ENCODE measurements around the gene PRKACB. TPM values are rescaled to one million over a fixed set of nuclear protein-coding genes. Genes with fewer than 3 reads are reported as not detected.

The PRKACB gene
- total and polyA plus RNA-seq, 4 donors = 5.9 to 18.2 (median 8.9) TPM

GRCh38 chr1:84190455-84190854, 46.4 kb downstream of the PRKACB start (continued):
- TF ChIP-seq ATF3 (IDR thresholded peaks at IDR 0.05) = no peak

- Histone ChIP-seq H3K36me3 (ENCODE audit: control insufficient read depth in 4 of 4, insufficient read depth in 3 of 4, low read depth in 1 of 4, low read length in 3 of 4) (peaks cover 2 to 16% (median 10%) of the 10 kb centered on the region in 4 donors), H3K4me3 (ENCODE audit: low read depth in 1 of 3, low read length in 3 of 3) (no peak overlapping the region), H3K4me1 (ENCODE audit: control insufficient read depth in 4 of 4, insufficient read depth in 4 of 4, low read length in 3 of 4) (no peaks in the 10 kb centered on the region), H3K27ac (ENCODE audit: low read depth in 1 of 2, low read length in 2 of 2) (no peak overlapping the region), H3K9ac (ENCODE audit: low read depth in 1 of 2, low read length in 2 of 2) (no peak overlapping the region), H3K27me3 (ENCODE audit: control insufficient read depth in 4 of 4, insufficient read depth in 4 of 4, low read length in 3 of 4) (no peaks in the 10 kb centered on the region), H3K9me3 (ENCODE audit: control insufficient read depth in 4 of 4, low read length in 3 of 4) (peaks cover 2 to 4% (median 3%) of the 10 kb centered on the region in 4 donors)
- DNase-seq (ENCODE audit: low spot score) = no peak
- 75% methylated on average over 3 of the region's 3 CpGs for WGBS
- TF ChIP-seq GABPA (IDR thresholded peaks at IDR 0.05 in 1 of 2, conservative IDR thresholded peaks at IDR 0.05 in 1 of 2) (no peak), ATF3 (IDR thresholded peaks at IDR 0.05) (no peak), YY1 (IDR thresholded peaks at IDR 0.05) (no peak), HNF4A (conservative IDR thresholded peaks at IDR 0.05) (no peak), REST (IDR thresholded peaks at IDR 0.05) (no peak), RAD21 (IDR thresholded peaks at IDR 0.05) (no peak), HNF4G (IDR thresholded peaks at IDR 0.05) (no peak), FOXA2 (IDR thresholded peaks at IDR 0.05) (no peak), FOXA1 (IDR thresholded peaks at IDR 0.05) (no peak), TAF1 (conservative IDR thresholded peaks at IDR 0.05) (no peak), SP1 (IDR thresholded peaks at IDR 0.05) (no peak), NR2F2 (IDR thresholded peaks at IDR 0.05) (no peak), JUND (IDR thresholded peaks at IDR 0.05) (no peak), CTCF (IDR thresholded peaks at IDR 0.05; ENCODE audit: low read depth, low read length, missing input control) (no peak), MAX (IDR thresholded peaks at IDR 0.05) (no peak), EGR1 (IDR thresholded peaks at IDR 0.05; ENCODE audit: low read depth in 2 of 2) (no peak), RXRA (IDR thresholded peaks at IDR 0.05) (no peak), ZBTB33 (IDR thresholded peaks at IDR 0.05) (no peak)
These were observed 48.6 kb downstream of the PRKACB start for GRCh38 chr1:84192681-84193080.
